Measurements from ENCODE around the gene PLEKHG4B. TPM values are rescaled to one million over a fixed set of nuclear protein-coding genes. Genes with fewer than 3 reads are reported as not detected.

The PLEKHG4B gene
- total and polyA plus RNA-seq, 2 of the 4 experiments (the other 2 are of a cell fraction): 1.1 TPM

- DNase-seq (no peak), ATAC-seq (ENCODE audit: low read depth) (no peak)
- no peak overlapping the region for H4K8ac ChIP-seq (ENCODE audit: low read depth in 2 of 2, low read length in 2 of 2)
- no peak for TF ChIP-seq RCOR1 (IDR thresholded peaks at IDR 0.05; ENCODE audit: insufficient replicate concordance, low read length)
- no peak for TF ChIP-seq POLR2A (IDR thresholded peaks at IDR 0.05; ENCODE audit: low read depth, low read length)
- no peak for TF ChIP-seq CHD1 (IDR thresholded peaks at IDR 0.05; ENCODE audit: low read depth, low read length)
- TF ChIP-seq, protein P1, sequence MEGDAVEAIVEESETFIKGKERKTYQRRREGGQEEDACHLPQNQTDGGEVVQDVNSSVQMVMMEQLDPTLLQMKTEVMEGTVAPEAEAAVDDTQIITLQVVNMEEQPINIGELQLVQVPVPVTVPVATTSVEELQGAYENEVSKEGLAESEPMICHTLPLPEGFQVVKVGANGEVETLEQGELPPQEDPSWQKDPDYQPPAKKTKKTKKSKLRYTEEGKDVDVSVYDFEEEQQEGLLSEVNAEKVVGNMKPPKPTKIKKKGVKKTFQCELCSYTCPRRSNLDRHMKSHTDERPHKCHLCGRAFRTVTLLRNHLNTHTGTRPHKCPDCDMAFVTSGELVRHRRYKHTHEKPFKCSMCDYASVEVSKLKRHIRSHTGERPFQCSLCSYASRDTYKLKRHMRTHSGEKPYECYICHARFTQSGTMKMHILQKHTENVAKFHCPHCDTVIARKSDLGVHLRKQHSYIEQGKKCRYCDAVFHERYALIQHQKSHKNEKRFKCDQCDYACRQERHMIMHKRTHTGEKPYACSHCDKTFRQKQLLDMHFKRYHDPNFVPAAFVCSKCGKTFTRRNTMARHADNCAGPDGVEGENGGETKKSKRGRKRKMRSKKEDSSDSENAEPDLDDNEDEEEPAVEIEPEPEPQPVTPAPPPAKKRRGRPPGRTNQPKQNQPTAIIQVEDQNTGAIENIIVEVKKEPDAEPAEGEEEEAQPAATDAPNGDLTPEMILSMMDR (conservative IDR thresholded peaks at IDR 0.05; ENCODE audit: low read depth, low read length): no peak
- TF ChIP-seq MAZ (IDR thresholded peaks at IDR 0.05; ENCODE audit: borderline replicate concordance, low read depth, low read length): no peak
- no peak for TF ChIP-seq MAFK (IDR thresholded peaks at IDR 0.05; ENCODE audit: low read depth, low read length)
- TF ChIP-seq CEBPB (IDR thresholded peaks at IDR 0.05; ENCODE audit: low read depth, low read length): no peak
- TF ChIP-seq SMC3 (IDR thresholded peaks at IDR 0.05; ENCODE audit: low read depth, low read length): no peak
- H2BK15ac ChIP-seq (ENCODE audit: low read depth, low read length): no peak overlapping the region
- no peak overlapping the region for H3K4me3 ChIP-seq (ENCODE audit: insufficient read depth, low read depth, low read length)
- CTCF ChIA-PET: interaction anchor here (1.0 kb wide), 1 partner anchor 10 kb away, joined by 6 read pairs; no protein-coding TSS in a partner anchor
- H2BK120ac ChIP-seq (ENCODE audit: low read depth, low read length): no peak overlapping the region
- no peak overlapping the region for H3K23ac ChIP-seq (ENCODE audit: low read depth, low read length)
- no peak overlapping the region for H2AK5ac ChIP-seq (ENCODE audit: low read depth, low read length)
- H3K4me2 ChIP-seq (ENCODE audit: low read depth, low read length): no peak overlapping the region
- H3K9ac ChIP-seq (ENCODE audit: low read depth, low read length): no peak overlapping the region
- no peaks in the 10 kb centered on the region for H4K20me1 ChIP-seq (ENCODE audit: insufficient read depth, low read length)
- in situ Hi-C loops (cut with MboI; ENCODE audit: low sequenced_read_pairs) (no loop called here), intact Hi-C loops (cut with micrococcal nuclease) (no loop called here), dilution Hi-C loops (cut with HindIII; ENCODE audit: low sequenced_read_pairs, unreplicated experiment) (no loop called here)
- POLR2A ChIA-PET (ENCODE audit: unreplicated experiment): no interaction called here
- H3K9me1 ChIP-seq (ENCODE audit: insufficient read depth, low read length): peaks cover 5% of the 10 kb centered on the region; the same call in 1 of the 2 replicates
- no CpG with 5 or more reads among the region's 5 CpGs for WGBS, 2 experiments (ENCODE audit: extremely low coverage in 2 of 2, insufficient read length in 1 of 2)
- H3K14ac ChIP-seq (replicated peaks; ENCODE audit: low read depth, low read length): no peak overlapping the region
- no peak overlapping the region for H4K5ac ChIP-seq (ENCODE audit: low read depth, low read length)
- no peak overlapping the region for H3K4ac ChIP-seq (ENCODE audit: low read depth, low read length)
- H2AK9ac ChIP-seq (replicated peaks; ENCODE audit: low read depth, low read length, poor library complexity): no peak overlapping the region
- H2BK20ac ChIP-seq (ENCODE audit: low read depth, low read length): no peak overlapping the region
- no peak overlapping the region for H3K56ac ChIP-seq (ENCODE audit: extremely low read depth, insufficient read depth, low read length)
- H2BK5ac ChIP-seq (ENCODE audit: low read depth, low read length, poor library complexity, severe bottlenecking): no peak overlapping the region
- H3K27ac ChIP-seq (ENCODE audit: insufficient read depth, low read length): no peak overlapping the region
- H2AFZ ChIP-seq (replicated peaks; ENCODE audit: low read length, poor library complexity): no peak overlapping the region
- H4K91ac ChIP-seq (ENCODE audit: insufficient read depth, low read depth, low read length): no peak overlapping the region
- H3K36me3 ChIP-seq (ENCODE audit: control insufficient read depth, insufficient read depth, low read length): no peaks in the 10 kb centered on the region
- no peak overlapping the region for H3K18ac ChIP-seq (ENCODE audit: low read depth, low read length)
- no TSS peak for BruUV-seq (replicated peaks)
- peaks cover 19% of the 10 kb centered on the region for H3K27me3 ChIP-seq (ENCODE audit: control insufficient read depth, insufficient read depth, low read length)
- no peaks in the 10 kb centered on the region for H3K79me1 ChIP-seq (ENCODE audit: low read depth in 1 of 2, low read length in 2 of 2)
- H3K9me3 ChIP-seq (ENCODE audit: control insufficient read depth, insufficient read depth, low read length): no peaks in the 10 kb centered on the region
- no peaks in the 10 kb centered on the region for H3K4me1 ChIP-seq (ENCODE audit: control insufficient read depth, insufficient read depth, low read length)
Measured at GRCh38 chr5:178110-178509, 86.1 kb downstream of the PLEKHG4B start.

Measured in IMR-90 (cell line).